ENCODE results near the gene COX14. TPM values are rescaled to one million over a fixed set of nuclear protein-coding genes. Genes with fewer than 3 reads are reported as not detected.

COX14 gene
- total and polyA plus RNA-seq, 10 donors = 45.9 to 116 (median 59.7) TPM

GRCh38 chr12:50123203-50123602 lies 11.2 kb downstream of the COX14 start:
- no peaks in the 10 kb centered on the region for H3K27me3 ChIP-seq (replicated peaks in 1 of 7)
- H3K36me3 ChIP-seq = peaks cover 0 to 100% (median 64%) of the 10 kb centered on the region in 6 donors
- TF ChIP-seq, protein P1, sequence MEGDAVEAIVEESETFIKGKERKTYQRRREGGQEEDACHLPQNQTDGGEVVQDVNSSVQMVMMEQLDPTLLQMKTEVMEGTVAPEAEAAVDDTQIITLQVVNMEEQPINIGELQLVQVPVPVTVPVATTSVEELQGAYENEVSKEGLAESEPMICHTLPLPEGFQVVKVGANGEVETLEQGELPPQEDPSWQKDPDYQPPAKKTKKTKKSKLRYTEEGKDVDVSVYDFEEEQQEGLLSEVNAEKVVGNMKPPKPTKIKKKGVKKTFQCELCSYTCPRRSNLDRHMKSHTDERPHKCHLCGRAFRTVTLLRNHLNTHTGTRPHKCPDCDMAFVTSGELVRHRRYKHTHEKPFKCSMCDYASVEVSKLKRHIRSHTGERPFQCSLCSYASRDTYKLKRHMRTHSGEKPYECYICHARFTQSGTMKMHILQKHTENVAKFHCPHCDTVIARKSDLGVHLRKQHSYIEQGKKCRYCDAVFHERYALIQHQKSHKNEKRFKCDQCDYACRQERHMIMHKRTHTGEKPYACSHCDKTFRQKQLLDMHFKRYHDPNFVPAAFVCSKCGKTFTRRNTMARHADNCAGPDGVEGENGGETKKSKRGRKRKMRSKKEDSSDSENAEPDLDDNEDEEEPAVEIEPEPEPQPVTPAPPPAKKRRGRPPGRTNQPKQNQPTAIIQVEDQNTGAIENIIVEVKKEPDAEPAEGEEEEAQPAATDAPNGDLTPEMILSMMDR (IDR thresholded peaks at IDR 0.05 in 8 of 11, conservative IDR thresholded peaks at IDR 0.05 in 3 of 11) = no peak
- TF ChIP-seq POLR2A (IDR thresholded peaks at IDR 0.05) (no peak), POLR2AphosphoS5 (IDR thresholded peaks at IDR 0.05) (no peak)
- H3K27ac ChIP-seq = no peak overlapping the region
- intact Hi-C loops (cut with DNase I; ENCODE audit: low total_unique reads) = no loop called here
- H3K4me3 ChIP-seq = no peak overlapping the region
- no peak for DNase-seq
- no peaks in the 10 kb centered on the region for H3K9me3 ChIP-seq
- WGBS, 5 donors = 64 to 80% (median 72%) methylated on average over 2 of the region's 2 CpGs
- H3K4me1 ChIP-seq = peaks cover 0 to 53% (median 22%) of the 10 kb centered on the region in 6 donors

DNA sequence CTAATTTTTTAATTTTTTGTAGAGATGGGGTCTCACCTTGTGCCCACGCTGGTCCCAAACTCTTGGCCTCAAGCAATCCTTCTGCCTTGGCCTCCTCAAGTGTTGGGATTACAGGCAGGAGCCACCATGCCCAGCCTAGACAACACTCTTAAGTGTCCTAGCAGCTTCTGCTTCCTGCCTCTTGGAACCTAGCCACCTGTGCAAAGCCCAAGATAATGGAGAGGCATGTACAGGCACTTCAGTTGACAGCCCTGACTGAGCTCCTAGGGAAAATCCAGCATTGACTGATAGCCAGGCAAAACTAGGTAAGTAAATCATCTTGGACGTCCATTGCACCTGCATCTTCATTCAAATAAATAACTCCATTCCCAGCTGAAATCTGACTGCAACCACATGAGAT lies 15.5 kb downstream of the COX14 start:
- peaks cover 0 to 99% (median 55%) of the 10 kb centered on the region in 6 donors for H3K36me3 ChIP-seq
- 80 to 95% (median 87%) methylated on average over 2 of the region's 2 CpGs for WGBS, 5 donors

DNA sequence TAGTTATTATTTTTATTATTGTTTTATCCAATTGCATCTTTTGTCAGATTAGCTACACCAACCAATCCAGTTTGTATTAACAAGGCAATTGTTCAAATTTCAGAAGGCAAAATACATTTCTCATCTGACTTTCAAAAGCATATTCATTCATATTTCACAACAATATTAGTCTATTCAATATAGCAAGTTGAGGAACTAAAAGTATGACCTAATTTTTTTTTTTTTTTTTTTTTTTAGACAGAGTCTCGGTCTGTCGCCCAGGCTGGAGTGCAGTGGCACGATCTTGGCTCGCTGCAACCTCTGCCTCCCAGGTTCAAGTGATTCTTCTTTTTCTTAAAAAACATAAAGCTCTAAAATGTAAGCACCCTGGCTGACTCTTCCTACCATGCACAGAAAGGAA lies 17.3 kb downstream of the COX14 start:
- Histone ChIP-seq H3K27me3 (replicated peaks in 1 of 7) (no peaks in the 10 kb centered on the region), H3K4me1 (peaks cover 0 to 48% (median 25%) of the 10 kb centered on the region in 6 donors), H3K9me3 (no peaks in the 10 kb centered on the region), H3K4me3 (no peak overlapping the region), H3K27ac (no peak overlapping the region), H3K36me3 (peaks cover 0 to 98% (median 57%) of the 10 kb centered on the region in 6 donors)
- no peak for DNase-seq
- intact Hi-C loops (cut with DNase I; ENCODE audit: low total_unique reads) = no loop called here
- 61 to 78% (median 62%) methylated on average over 4 of the region's 4 CpGs for WGBS, 5 donors
- TF ChIP-seq POLR2AphosphoS5 (IDR thresholded peaks at IDR 0.05) (no peak), POLR2A (IDR thresholded peaks at IDR 0.05) (no peak)
- TF ChIP-seq, protein P1 (IDR thresholded peaks at IDR 0.05 in 8 of 11, conservative IDR thresholded peaks at IDR 0.05 in 3 of 11) = no peak

More for the DNA sequence above, 15.5 kb downstream of the COX14 start:
- DNase-seq = no peak
- Histone ChIP-seq H3K4me3 (no peak overlapping the region), H3K9me3 (no peaks in the 10 kb centered on the region), H3K27ac (no peak overlapping the region), H3K4me1 (peaks cover 0 to 46% (median 20%) of the 10 kb centered on the region in 6 donors), H3K27me3 (replicated peaks in 1 of 7) (no peaks in the 10 kb centered on the region)
- no peak for TF ChIP-seq POLR2A (IDR thresholded peaks at IDR 0.05)
- TF ChIP-seq POLR2AphosphoS5 (IDR thresholded peaks at IDR 0.05) = no peak
- TF ChIP-seq, protein P1 (IDR thresholded peaks at IDR 0.05 in 8 of 11, conservative IDR thresholded peaks at IDR 0.05 in 3 of 11) = no peak
- intact Hi-C loops (cut with DNase I; ENCODE audit: low total_unique reads) = no loop called here

- 58 to 91% (median 76%) methylated on average over 2 of the region's 2 CpGs for WGBS, 5 donors
- peaks cover 0 to 98% (median 59%) of the 10 kb centered on the region in 6 donors for H3K36me3 ChIP-seq
- H3K27me3 ChIP-seq (replicated peaks in 1 of 7) = no peaks in the 10 kb centered on the region
- intact Hi-C loops (cut with DNase I; ENCODE audit: low total_unique reads) = no loop called here
- DNase-seq = no peak
- TF ChIP-seq, protein P1 (IDR thresholded peaks at IDR 0.05 in 8 of 11, conservative IDR thresholded peaks at IDR 0.05 in 3 of 11) = peak in 7 of 11 experiments; percentile 32 to 70 (median 52)
- TF ChIP-seq POLR2A (IDR thresholded peaks at IDR 0.05) (no peak), POLR2AphosphoS5 (IDR thresholded peaks at IDR 0.05) (peak in 1 of 3 donors; percentile 4)
- H3K4me1 ChIP-seq = peaks cover 0 to 34% (median 14%) of the 10 kb centered on the region in 6 donors
- no peaks in the 10 kb centered on the region for H3K9me3 ChIP-seq
- H3K27ac ChIP-seq = peak overlapping the region in 1 of 8 donors; percentile 9
- H3K4me3 ChIP-seq = no peak overlapping the region
Observed at GRCh38 chr12:50132505-50133135, 20.6 kb downstream of the COX14 start.
